Left lobe of liver (tissue), 2 donors: ENCODE results near the gene TCF4. TPM values are rescaled to one million over a fixed set of nuclear protein-coding genes. Genes with fewer than 3 reads are reported as not detected.

ENCODE experiments used
- ATAC-seq: fragments of 200-7000 bp; cut with Tn5 transposase; one replicate; pipeline ENCODE4 v1.9.1; 2020; ENCODE audit warnings: mild to moderate bottlenecking, moderate library complexity
- DNase-seq: peaks from one replicate; pipeline ENCODE4 v3.0.0-alpha.2; 2020; ENCODE audit warnings: low spot score
- total RNA-seq: library from RNA; stranded (reverse); gene quantifications from one replicate; pipeline ENCODE4 v1.2.1, GENCODE V29; 2021
- donor health status: DM: no; HTN: no; CAD: no; lungs with moderate emphysema.
- donor health status: DM: no; HTN: yes; CAD: no.

The TCF4 gene
- total RNA-seq, 1 donor from 2014 or later = 8.7 TPM

GRCh38 chr18:55447672-55448018 lies 140.3 kb downstream of the TCF4 start:
- DNase-seq (no peak), ATAC-seq (no peak)

DNA sequence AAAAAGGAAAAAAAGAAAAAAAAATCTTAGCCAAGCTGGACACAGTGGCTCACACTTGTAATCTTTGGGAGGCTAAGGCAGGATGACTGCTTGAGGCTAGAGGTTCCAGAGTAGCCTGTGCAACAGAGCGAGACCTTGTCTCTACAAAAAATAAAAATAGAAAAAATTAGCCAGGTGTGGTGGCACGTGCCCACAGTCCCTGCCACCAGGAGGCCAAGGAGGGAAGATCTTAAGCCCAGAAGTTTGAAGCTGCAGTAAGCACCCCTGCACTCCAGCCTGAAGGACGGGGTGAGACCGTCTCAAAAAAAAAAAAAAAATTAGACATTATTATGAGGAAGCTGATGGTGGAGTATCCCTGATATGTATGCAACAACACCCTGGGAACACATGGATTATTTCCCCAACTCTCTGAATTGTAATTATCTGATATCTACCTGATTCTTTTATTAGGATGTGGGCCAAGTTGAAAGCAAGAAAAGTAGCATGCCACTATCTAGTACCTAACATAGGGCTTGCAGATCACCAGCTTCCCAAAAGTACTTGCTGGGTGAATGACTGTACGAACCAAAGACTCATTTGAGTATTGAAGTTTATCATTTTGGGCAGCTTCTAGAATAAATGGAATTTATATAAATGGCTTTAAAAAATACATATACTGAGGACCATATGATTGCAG lies 140.9 kb downstream of the TCF4 start:
- no peak for DNase-seq
- no peak for ATAC-seq

GRCh38 chr18:55444536-55444935 lies 143.5 kb downstream of the TCF4 start:
- ATAC-seq (no peak), DNase-seq (no peak)

DNA sequence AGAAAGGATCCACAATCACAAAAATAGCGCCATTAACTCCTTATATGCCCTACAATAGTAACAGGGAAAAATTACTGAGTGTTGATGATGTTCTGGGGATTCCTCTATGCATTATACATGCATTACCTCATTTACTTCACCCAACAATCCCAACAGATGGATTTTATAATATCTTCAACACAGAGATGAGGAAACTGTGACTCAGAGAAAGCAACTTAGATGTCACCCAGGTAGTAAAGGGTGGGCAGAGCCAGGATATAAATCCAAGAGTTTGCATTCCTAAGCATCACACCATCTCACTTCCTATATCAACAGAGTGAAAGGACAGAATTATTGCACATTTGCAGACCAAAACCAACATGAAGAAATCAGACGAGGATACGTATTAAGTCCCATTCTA lies 144.2 kb downstream of the TCF4 start:
- ATAC-seq = no peak
- DNase-seq = no peak

- ATAC-seq (no peak), DNase-seq (no peak)
These were observed 145.4 kb downstream of the TCF4 start for GRCh38 chr18:55442561-55442960.

- DNase-seq = no peak
- no peak for ATAC-seq
These were observed 147.0 kb downstream of the TCF4 start for GRCh38 chr18:55440988-55441387.

- no peak for ATAC-seq
- DNase-seq = no peak
These were observed 148.9 kb downstream of the TCF4 start for GRCh38 chr18:55439056-55439455.

DNA sequence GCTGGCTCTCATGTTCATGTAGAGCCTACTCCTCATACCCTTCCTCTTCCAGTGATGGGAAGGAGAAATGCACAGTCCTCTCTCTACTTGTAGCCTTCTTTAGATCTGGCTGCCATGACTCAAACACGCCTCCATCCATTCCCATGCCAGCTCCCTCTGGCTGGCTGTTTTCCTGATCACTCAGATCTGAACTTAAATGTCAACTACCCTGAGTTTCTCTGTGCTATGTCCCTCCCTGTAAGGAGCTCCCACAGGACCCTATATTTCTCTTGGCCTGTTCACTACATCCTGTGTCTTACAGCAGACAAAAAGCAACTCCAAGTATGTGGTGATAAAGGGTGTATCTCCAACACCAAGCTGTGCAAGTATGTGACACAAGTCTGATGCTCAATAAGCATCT lies 152.4 kb downstream of the TCF4 start:
- ATAC-seq (no peak), DNase-seq (no peak)

GRCh38 chr18:55433648-55434047 lies 154.3 kb downstream of the TCF4 start:
- DNase-seq = no peak
- no peak for ATAC-seq

DNA sequence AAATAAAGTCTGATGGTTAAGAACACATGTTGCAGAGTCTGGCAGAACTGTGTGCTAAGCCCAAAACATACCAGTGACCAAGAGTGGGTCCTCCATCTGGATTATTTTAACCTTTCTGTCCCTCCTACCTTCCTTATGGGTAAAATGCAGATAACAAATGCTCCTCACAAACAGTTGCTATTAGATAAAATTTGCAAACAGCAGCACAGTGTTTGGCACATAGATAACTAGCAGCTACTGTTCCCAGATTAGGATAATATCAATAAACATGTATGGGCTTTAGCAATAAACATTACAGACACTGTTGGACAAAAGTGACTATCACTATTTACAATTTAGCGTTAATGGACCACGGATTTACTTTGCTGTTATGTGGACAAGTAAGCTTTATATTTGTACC lies 154.9 kb downstream of the TCF4 start:
- DNase-seq = no peak
- ATAC-seq = no peak

GRCh38 chr18:55432307-55433040 lies 155.5 kb downstream of the TCF4 start:
- ATAC-seq = no peak
- no peak for DNase-seq

DNA sequence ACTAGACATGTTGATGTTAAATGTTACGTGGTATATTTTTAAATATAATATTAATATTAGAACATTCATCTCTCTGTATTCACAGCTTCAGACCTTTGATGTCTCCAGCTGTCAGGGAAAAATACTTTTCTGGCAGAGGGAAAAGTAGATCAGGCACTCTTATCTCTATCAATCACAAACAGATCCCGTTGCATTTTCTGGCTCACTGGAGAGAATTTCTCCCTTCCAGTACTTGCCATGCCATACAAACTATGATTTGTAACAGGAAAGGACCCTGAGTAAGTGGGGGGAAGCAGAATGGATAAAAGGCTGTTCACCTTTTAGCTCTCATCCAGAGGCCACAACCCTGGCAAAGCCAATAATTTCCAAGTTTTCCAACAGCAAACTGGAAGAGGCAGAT lies 158.0 kb downstream of the TCF4 start:
- no peak for DNase-seq
- ATAC-seq = no peak

DNA sequence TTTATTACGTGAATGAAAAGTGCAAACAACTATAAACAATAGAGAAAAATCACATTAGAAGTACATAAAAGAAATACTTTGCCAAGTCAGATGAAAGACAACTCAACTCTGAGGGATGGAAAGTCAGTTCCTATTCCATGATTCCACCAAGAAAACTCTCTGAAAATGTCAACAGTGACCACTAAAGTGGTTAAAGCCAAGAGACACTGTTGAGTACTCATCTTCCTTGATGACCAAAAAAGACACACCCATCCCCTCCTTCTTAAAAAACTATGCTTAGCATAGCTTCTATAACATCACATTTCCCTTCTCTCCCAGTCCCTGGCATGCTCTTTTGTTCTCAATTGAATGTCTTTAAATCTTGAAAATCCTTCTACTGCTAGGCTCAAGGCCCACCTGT lies 160.0 kb downstream of the TCF4 start:
- ATAC-seq = no peak
- DNase-seq = no peak

DNA sequence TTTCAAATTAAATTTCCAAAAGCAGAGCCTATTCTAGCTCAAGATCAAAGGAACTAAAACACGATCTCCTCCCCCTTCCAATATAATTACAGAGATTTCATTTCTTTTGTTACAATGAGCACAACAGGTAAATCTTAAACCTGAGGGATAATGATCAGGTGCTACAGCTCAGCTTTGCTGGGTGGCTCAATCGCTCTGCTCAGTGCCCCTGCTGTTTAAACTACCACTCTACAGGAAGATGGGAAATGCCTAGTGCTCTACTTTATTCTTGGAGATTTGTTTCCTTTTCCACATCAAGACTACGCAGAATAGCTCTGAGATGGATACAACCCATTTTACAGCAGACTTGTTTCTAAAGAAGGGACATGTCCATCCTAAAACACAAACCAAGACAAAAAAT lies 162.3 kb downstream of the TCF4 start:
- ATAC-seq (no peak), DNase-seq (no peak)

DNA sequence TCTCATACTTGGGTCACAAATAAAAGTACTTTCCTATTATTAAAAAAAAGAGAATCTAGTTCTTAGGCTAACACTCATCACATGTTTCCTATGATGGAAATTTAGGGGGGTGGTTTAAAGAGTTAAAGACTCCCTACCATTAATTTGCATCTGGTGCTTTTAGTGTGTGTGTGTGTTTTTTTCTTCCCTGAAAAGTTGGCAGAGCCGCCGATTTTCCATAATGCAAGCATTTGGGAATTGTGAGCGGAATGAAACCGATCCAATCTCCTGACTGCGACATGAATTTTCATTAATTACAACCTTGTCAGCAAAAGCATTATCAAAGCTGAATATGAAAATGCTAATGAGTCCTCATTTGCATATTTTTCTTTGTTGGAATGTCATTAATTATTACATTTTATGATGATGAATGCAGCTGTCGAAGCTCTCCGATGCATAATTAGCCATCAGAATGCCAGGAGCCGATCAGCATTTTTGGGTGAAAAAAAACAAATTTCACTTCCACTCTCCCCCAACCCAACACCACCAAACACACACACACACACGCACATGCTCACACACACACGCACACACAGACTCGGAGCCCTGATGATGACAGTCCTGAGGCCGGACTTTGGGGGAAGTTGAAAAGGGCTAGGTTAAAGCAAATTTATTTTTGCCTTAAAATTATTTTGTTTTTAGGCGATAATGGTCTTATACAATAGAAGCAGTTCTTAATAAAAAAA lies 165.4 kb downstream of the TCF4 start:
- ATAC-seq = peak; percentile 29
- no peak for DNase-seq

DNA sequence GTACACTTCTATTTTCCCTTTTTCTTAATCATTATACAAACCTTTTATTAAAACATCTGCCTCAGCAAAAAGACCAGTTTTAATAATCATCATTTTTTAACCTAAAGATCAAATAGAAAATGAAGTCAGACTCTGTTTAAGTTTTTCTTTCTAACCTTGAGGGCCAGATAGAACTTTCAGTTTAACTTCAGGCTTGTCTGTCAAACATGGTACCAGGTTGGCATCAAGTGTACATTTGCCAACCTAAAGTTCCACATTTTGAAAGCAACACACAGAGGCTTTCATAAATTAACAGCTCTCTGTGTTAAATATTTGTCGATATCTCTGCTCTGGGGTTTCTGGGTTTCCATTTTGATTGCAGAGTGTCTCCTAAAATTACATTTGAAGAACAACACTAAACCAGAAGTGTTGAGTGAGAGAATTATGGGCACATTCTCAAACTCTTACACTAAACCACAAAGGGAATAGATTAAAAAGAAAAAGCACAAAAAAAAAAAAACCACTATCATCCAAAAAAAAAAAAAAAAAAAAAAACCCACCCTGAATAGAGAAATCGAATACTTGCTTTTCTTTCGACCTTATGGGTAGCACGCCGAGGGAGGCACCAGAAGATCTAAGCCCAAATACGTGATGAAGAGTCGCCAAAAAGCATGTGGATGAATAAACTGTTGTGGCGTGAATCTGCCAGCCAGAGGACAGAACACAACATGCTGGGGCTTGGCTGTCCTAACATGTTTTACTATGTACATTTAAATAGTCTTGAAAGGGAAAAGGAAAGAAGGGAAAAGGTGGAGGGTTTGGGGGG lies 166.2 kb downstream of the TCF4 start:
- ATAC-seq (no peak), DNase-seq (no peak)

- DNase-seq (no peak), ATAC-seq (no peak)
These were observed 166.7 kb downstream of the TCF4 start for GRCh38 chr18:55421308-55421614.

DNA sequence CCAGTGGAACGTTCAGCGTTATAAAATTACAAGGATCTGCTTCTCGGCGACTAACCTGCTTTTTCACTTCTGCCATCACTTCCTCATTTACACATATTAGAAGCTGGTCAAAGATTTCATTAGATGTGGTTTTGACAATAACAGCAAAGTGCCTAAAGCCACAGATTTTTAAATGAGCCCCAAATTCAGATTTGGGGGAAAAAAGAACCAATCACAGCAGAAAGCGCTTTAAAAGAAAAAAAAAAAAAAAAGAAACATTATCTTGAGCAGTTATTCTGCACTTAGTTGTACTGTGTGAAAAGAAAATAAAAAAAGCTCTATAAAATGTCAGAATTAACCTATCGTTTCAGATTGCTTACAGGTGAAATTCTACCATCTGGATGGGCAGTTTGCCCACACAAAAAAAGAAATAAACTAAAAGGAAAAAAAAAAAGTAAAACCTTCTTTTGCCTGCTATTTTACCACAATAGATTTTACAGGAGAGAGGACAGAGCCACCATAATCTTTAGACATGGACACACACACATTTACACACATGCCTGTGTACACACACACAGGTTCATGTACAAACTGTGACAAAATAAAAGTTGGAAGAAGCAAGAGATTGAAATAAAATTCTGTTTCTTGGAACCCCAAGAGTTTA lies 167.2 kb downstream of the TCF4 start:
- ATAC-seq (no peak), DNase-seq (no peak)

- no peak for DNase-seq
- ATAC-seq = no peak
These were observed 167.9 kb downstream of the TCF4 start for GRCh38 chr18:55419947-55420664.
